Thyroid gland (tissue), 4 donors: ENCODE data around the gene CCDC74B. TPM values are rescaled to one million over a fixed set of nuclear protein-coding genes. Genes with fewer than 3 reads are reported as not detected.
"Not testable (repeated sequence)": the region's sequence is repeated elsewhere in the genome, so short reads cannot be mapped to it uniquely, and the experiment has no call there.

Experiments
- DNase-seq, 2 donors: peaks; one replicate each; pipeline ENCODE4 v3.0.0-alpha.2; 2019
- H3K27ac ChIP-seq, 3 donors: fragments of 200-600 bp; sonication (generic); 1 replicate in 2 of 3; 2 replicates in 1 of 3; pipeline ENCODE4 v1.5.1; 2016 to 2019; ENCODE audit warnings: mild to moderate bottlenecking in 1 of 3, moderate library complexity in 1 of 3
- H3K27me3 ChIP-seq: fragments of 200-600 bp; sonication (generic); one replicate; pipeline ENCODE4 v1.5.1; 2019
- H3K36me3 ChIP-seq, 2 donors: fragments of 200-600 bp; sonication (generic); one replicate each; pipeline ENCODE4 v1.5.1; 2016 to 2019
- H3K4me1 ChIP-seq, 2 donors: fragments of 200-600 bp; sonication (generic); one replicate each; pipeline ENCODE4 v1.5.1; 2017 to 2019
- H3K4me3 ChIP-seq, 3 donors: fragments of 200-600 bp; sonication (generic); replicated peaks in 1 of 3; 1 replicate in 2 of 3; 2 replicates in 1 of 3; pipeline ENCODE4 v1.5.1; 2016; ENCODE audit warnings: mild to moderate bottlenecking in 1 of 3
- H3K9me3 ChIP-seq: fragments of 200-600 bp; sonication (generic); one replicate; pipeline ENCODE4 v1.5.1; 2017
- POLR2A ChIP-seq, 2 donors: fragments of 450-650 bp; IDR thresholded peaks; one replicate each; pipeline ENCODE4 v1.6.1; 2017; ENCODE audit warnings: antibody characterized with exemption in 2 of 2, mild to moderate bottlenecking in 2 of 2, moderate library complexity in 1 of 2
- WGBS, 2 donors: methylation state at CpG; one replicate each; pipeline ENCODE4 v1.1.5; 2017; 5-methylcytosine and 5-hydroxymethylcytosine counted together
- intact Hi-C: fragments of 100-400 bp; cut with DNase I; formaldehyde crosslinking; loops from one replicate; pipeline ENCODE4 v1.15.1; 2023
- total RNA-seq, 4 donors: library from RNA; depleted of rRNA; stranded (reverse); fragments of >200 nt; gene quantifications; one replicate each; pipeline ENCODE4 v1.2.3, GENCODE V29; 2016
- TF ChIP-seq, protein P1 (sequence below), 6 experiments: fragments of 200-600 bp in 3 of 6; fragments of 450-650 bp in 3 of 6; sonication (generic) in 3 of 6; IDR thresholded peaks; one replicate each; pipeline ENCODE4 v1.5.1; 2016 to 2019; ENCODE audit warnings: antibody characterized with exemption in 6 of 6, mild to moderate bottlenecking in 2 of 6, inconsistent platforms in 1 of 6, moderate library complexity in 1 of 6

Gene CCDC74B
- total RNA-seq, 4 donors from 2014 or later, result 9.8 to 35.1 (median 19.1) TPM

DNA sequence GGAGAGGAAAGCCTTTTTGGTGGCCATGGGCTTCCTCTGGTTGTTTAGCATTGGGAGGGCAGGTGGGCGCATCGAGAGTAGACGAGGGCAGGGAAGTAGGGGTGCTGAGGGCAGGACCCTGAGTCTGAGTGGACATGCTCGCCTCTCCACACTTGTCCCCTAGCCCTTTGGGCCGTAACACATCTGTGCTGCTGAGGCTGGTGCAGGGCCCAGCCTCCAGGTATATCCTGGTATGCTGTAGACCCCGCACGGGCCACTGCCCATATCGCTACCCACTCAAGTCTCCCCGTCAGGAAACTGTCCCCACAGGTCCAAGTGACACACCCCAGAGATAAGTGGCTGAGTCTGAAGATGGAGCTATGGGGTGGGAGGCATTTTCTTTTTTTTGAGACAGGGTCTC, 13.7 kb upstream of the CCDC74B start:
- TF ChIP-seq POLR2A (IDR thresholded peaks at IDR 0.05), result no peak
- TF ChIP-seq, protein P1, sequence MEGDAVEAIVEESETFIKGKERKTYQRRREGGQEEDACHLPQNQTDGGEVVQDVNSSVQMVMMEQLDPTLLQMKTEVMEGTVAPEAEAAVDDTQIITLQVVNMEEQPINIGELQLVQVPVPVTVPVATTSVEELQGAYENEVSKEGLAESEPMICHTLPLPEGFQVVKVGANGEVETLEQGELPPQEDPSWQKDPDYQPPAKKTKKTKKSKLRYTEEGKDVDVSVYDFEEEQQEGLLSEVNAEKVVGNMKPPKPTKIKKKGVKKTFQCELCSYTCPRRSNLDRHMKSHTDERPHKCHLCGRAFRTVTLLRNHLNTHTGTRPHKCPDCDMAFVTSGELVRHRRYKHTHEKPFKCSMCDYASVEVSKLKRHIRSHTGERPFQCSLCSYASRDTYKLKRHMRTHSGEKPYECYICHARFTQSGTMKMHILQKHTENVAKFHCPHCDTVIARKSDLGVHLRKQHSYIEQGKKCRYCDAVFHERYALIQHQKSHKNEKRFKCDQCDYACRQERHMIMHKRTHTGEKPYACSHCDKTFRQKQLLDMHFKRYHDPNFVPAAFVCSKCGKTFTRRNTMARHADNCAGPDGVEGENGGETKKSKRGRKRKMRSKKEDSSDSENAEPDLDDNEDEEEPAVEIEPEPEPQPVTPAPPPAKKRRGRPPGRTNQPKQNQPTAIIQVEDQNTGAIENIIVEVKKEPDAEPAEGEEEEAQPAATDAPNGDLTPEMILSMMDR (IDR thresholded peaks at IDR 0.05), result no peak
- H3K4me3 ChIP-seq, result no peak overlapping the region
- H3K9me3 ChIP-seq, result no peaks in the 10 kb centered on the region
- peak overlapping the region; percentile 90 to 99 (median 95) for H3K27ac ChIP-seq
- intact Hi-C loops, result loop anchor here (5.0 kb wide), 1 partner anchor 174 kb away; no protein-coding TSS in a partner anchor
- DNase-seq, result peak in 1 of 2 donors; percentile 20
- whole genome bisulfite sequencing, 2 donors, result 73 to 83% methylated on average over 9 of the region's 9 CpGs
- H3K27me3 ChIP-seq, result no peaks in the 10 kb centered on the region
- peaks cover 5 to 13% of the 10 kb centered on the region in 2 donors for H3K36me3 ChIP-seq
- H3K4me1 ChIP-seq, result peaks cover 42 to 59% of the 10 kb centered on the region in 2 donors

DNA sequence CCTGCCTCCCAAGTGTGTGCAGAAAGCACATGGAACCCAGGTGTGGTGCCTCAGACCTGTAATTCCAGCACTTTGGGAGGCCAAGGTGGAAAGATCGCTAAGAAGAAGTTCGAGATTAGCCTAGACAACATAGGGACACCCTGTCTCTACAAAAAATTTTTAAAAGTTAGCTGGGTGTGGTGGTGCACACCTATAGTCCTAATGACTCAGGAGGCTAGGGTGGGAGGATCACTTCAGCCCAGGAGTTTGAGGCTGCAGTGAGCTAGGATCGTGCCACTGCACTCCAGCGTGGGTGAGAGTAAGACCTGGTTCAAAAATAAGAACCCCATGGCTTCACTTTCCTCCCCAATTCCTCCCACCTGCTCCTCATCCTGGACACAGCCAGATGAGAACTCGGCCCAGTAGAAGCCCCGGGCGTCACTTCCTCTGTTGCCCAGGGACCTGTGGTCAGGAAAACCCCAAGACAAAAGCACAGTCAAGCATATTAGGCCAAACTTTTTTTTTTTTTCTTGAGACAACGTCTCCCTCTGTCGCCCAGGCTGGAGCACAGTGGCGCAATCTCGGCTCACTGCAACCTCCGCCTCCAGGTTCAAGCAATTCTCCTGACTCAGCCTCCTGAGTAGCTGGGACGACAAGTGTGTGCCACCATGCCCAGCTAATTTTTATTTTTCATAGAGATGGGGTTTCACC, 13.1 kb upstream of the CCDC74B start:
- Histone ChIP-seq H3K36me3 (peaks cover 4 to 12% of the 10 kb centered on the region in 2 donors), H3K4me1 (peaks cover 42 to 59% of the 10 kb centered on the region in 2 donors), H3K27ac (peak overlapping the region; percentile 90 to 99 (median 95))
- H3K27me3 ChIP-seq, H3K9me3 ChIP-seq, H3K4me3 ChIP-seq, DNase-seq: not testable (repeated sequence)
- intact Hi-C loops, result loop anchor here (5.0 kb wide), 1 partner anchor 174 kb away; no protein-coding TSS in a partner anchor
- WGBS, 2 donors, result 80 to 88% methylated on average over 13 of the region's 13 CpGs

DNA sequence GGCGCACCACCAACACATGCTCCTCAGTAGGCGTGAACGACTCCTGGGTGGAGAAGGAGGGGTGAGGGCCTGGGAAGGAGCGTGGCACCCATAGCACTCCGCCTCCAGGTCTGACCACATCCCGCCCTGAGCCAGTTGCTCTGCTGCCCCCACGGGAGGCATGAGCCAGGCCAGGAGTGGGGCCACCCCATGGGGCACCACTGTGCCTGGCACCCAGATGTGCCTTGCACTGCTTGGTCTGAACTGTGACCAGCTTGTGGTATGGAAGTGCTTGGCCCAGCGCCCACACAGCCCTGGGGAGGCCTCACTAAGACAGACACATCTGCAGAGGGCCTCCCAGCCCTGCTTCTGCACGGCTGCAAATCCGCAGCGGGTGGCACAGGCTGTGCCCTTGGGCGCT, 12.4 kb upstream of the CCDC74B start:
- TF ChIP-seq POLR2A (IDR thresholded peaks at IDR 0.05), result peak in 1 of 2 donors; percentile 27
- Histone ChIP-seq H3K4me1 (peaks cover 42 to 55% of the 10 kb centered on the region in 2 donors), H3K36me3 (peaks cover 8 to 13% of the 10 kb centered on the region in 2 donors), H3K27ac (peak overlapping the region; percentile 90 to 99 (median 95))
- peak; percentile 69 to 79 for DNase-seq
- intact Hi-C loops, result loop anchor here (5.0 kb wide), 1 partner anchor 175 kb away; no protein-coding TSS in a partner anchor
- 18% methylated on average over 4 of the region's 12 CpGs; no CpG with 5 or more reads in 1 of the 2 donors for WGBS, 2 donors
- H3K27me3 ChIP-seq, H3K9me3 ChIP-seq, H3K4me3 ChIP-seq: not testable (repeated sequence)

DNA sequence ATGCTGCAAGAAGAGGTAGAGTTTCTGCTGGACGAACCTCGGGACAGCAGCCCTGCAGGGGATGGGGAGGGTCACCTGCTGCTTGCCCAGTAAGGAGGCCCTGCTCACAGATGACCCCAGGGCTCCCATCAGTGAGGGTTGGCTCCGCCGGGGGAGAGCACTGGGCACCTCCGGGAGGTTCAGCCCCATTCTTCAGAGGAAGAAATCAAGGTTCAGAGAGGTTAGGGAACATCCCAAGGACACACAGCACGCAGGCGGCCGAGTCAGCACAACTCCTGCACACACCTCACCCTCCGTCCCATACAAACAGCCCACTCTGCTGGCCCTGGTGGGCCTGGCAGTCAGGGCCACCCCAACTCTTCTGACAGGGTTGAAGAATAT, 11.7 kb upstream of the CCDC74B start:
- intact Hi-C loops, result loop anchor here (5.0 kb wide), 1 partner anchor 176 kb away; no protein-coding TSS in a partner anchor
- 86% methylated on average over 8 of the region's 9 CpGs; no CpG with 5 or more reads in 1 of the 2 donors for WGBS, 2 donors
- Histone ChIP-seq H3K27ac (peak overlapping the region; percentile 29 to 95 (median 33)), H3K9me3 (no peaks in the 10 kb centered on the region), H3K36me3 (peaks cover 13 to 19% of the 10 kb centered on the region in 2 donors), H3K4me1 (peaks cover 41 to 50% of the 10 kb centered on the region in 2 donors), H3K27me3 (no peaks in the 10 kb centered on the region), H3K4me3 (no peak overlapping the region)
- peak in 1 of 2 donors; percentile 11 for DNase-seq
- no peak for TF ChIP-seq POLR2A (IDR thresholded peaks at IDR 0.05)
- TF ChIP-seq, protein P1 (IDR thresholded peaks at IDR 0.05), result no peak

DNA sequence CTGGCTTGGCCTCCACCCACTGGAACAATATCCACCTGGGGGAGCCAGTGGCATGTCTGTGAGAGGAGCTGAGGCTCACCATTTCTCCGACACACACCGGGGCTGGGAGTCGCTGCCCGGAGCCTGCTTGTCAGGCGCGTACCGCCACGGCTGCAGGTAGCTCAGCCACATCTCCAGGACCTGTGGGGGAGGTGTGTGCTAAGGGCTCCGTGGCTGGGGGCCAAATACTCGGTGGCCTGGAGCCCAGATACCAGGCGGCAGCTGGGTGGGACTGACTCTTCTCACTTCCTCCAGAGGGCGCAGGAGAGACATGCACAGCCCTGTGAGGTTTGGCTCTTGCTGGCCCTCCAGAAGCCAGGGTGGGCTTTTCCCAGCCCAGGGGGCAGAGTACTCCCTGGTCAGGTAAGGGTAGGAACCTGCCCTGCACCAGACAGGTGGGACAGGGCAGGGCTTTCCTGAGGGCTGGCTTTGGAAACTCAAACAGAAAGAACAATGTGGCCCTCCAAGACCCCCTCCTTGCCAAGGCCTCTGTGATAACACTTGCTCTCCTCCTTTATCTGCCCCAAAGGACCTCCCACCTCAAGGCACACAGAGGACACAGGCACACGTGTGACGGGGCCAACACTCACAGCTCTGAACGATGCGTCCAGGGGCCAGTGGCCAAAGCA, 11.2 kb upstream of the CCDC74B start:
- H3K27me3 ChIP-seq, H3K4me3 ChIP-seq, H3K9me3 ChIP-seq: not testable (repeated sequence)
- 30 to 60% methylated on average over 1 to 12 of the region's 16 CpGs for WGBS, 2 donors
- Histone ChIP-seq H3K4me1 (peaks cover 36 to 45% of the 10 kb centered on the region in 2 donors), H3K36me3 (peaks cover 13 to 19% of the 10 kb centered on the region in 2 donors), H3K27ac (peak overlapping the region; percentile 33 to 95 (median 41))
- intact Hi-C loops, result loop anchor here (5.0 kb wide), 1 partner anchor 176 kb away; no protein-coding TSS in a partner anchor
- TF ChIP-seq, protein P1 (IDR thresholded peaks at IDR 0.05), result peak; percentile 48 to 90 (median 80)
- TF ChIP-seq POLR2A (IDR thresholded peaks at IDR 0.05), result peak in 1 of 2 donors; percentile 29
- peak; percentile 96 to 97 for DNase-seq
